Measurements from ENCODE around the gene RIT2.

The RIT2 gene

GRCh38 chr18:42976869-42977590 lies 138.5 kb downstream of the RIT2 start:
- Histone ChIP-seq H3K36me3 (ENCODE audit: insufficient read depth, low read length) (no peaks in the 10 kb centered on the region), H3K9me3 (ENCODE audit: low read length) (no peaks in the 10 kb centered on the region), H4K20me1 (ENCODE audit: insufficient read depth, low read length) (no peaks in the 10 kb centered on the region), H3F3A (ENCODE audit: insufficient read depth, low read length) (no peaks in the 10 kb centered on the region), H2AFZ (ENCODE audit: low read length) (no peak overlapping the region), H3K9me2 (ENCODE audit: low read depth, low read length) (no peaks in the 10 kb centered on the region), H3K27ac (ENCODE audit: low read depth, low read length, poor library complexity, severe bottlenecking) (no peak overlapping the region), H3K4me3 (ENCODE audit: low read depth, low read length, poor library complexity, severe bottlenecking) (no peak overlapping the region), H3K27me3 (ENCODE audit: insufficient read depth, low read length) (no peaks in the 10 kb centered on the region), H3K4me2 (ENCODE audit: low read length) (no peak overlapping the region), H3K9ac (ENCODE audit: low read length) (no peak overlapping the region), H3K79me2 (ENCODE audit: insufficient read depth, low read length) (no peaks in the 10 kb centered on the region), H3K4me1 (ENCODE audit: insufficient read depth, low read length, severe bottlenecking) (no peaks in the 10 kb centered on the region)
- TF ChIP-seq CTCF (IDR thresholded peaks at IDR 0.05; ENCODE audit: low read length) (no peak), EZH2 (IDR thresholded peaks at IDR 0.05; ENCODE audit: borderline replicate concordance, low read length) (no peak)

- Histone ChIP-seq H3K27ac (ENCODE audit: low read depth, low read length, poor library complexity, severe bottlenecking) (no peak overlapping the region), H3K9me2 (ENCODE audit: low read depth, low read length) (no peaks in the 10 kb centered on the region), H3K27me3 (ENCODE audit: insufficient read depth, low read length) (no peaks in the 10 kb centered on the region), H3K4me1 (ENCODE audit: insufficient read depth, low read length, severe bottlenecking) (no peaks in the 10 kb centered on the region), H3K36me3 (ENCODE audit: insufficient read depth, low read length) (no peaks in the 10 kb centered on the region), H2AFZ (ENCODE audit: low read length) (no peak overlapping the region), H3F3A (ENCODE audit: insufficient read depth, low read length) (no peaks in the 10 kb centered on the region), H3K4me3 (ENCODE audit: low read depth, low read length, poor library complexity, severe bottlenecking) (no peak overlapping the region), H3K4me2 (ENCODE audit: low read length) (no peak overlapping the region), H3K9ac (ENCODE audit: low read length) (no peak overlapping the region), H3K9me3 (ENCODE audit: low read length) (no peaks in the 10 kb centered on the region), H3K79me2 (ENCODE audit: insufficient read depth, low read length) (no peaks in the 10 kb centered on the region), H4K20me1 (ENCODE audit: insufficient read depth, low read length) (no peaks in the 10 kb centered on the region)
- TF ChIP-seq EZH2 (IDR thresholded peaks at IDR 0.05; ENCODE audit: borderline replicate concordance, low read length) (no peak), CTCF (IDR thresholded peaks at IDR 0.05; ENCODE audit: low read length) (no peak)
Measured at GRCh38 chr18:42969366-42969765, 146.1 kb downstream of the RIT2 start.

GRCh38 chr18:42961298-42961697 lies 154.2 kb downstream of the RIT2 start:
- H3K9me2 ChIP-seq (ENCODE audit: low read depth, low read length) = no peaks in the 10 kb centered on the region
- H3K36me3 ChIP-seq (ENCODE audit: insufficient read depth, low read length) = no peaks in the 10 kb centered on the region
- H3K4me3 ChIP-seq (ENCODE audit: low read depth, low read length, poor library complexity, severe bottlenecking) = no peak overlapping the region
- H3K9me3 ChIP-seq (ENCODE audit: low read length) = no peaks in the 10 kb centered on the region
- H3K79me2 ChIP-seq (ENCODE audit: insufficient read depth, low read length) = no peaks in the 10 kb centered on the region
- H3K4me2 ChIP-seq (ENCODE audit: low read length) = no peak overlapping the region
- H3K27ac ChIP-seq (ENCODE audit: low read depth, low read length, poor library complexity, severe bottlenecking) = no peak overlapping the region
- no peaks in the 10 kb centered on the region for H3F3A ChIP-seq (ENCODE audit: insufficient read depth, low read length)
- H3K4me1 ChIP-seq (ENCODE audit: insufficient read depth, low read length, severe bottlenecking) = no peaks in the 10 kb centered on the region
- no peaks in the 10 kb centered on the region for H4K20me1 ChIP-seq (ENCODE audit: insufficient read depth, low read length)
- H3K27me3 ChIP-seq (ENCODE audit: insufficient read depth, low read length) = no peaks in the 10 kb centered on the region
- H2AFZ ChIP-seq (ENCODE audit: low read length) = no peak overlapping the region
- no peak overlapping the region for H3K9ac ChIP-seq (ENCODE audit: low read length)
- TF ChIP-seq CTCF (IDR thresholded peaks at IDR 0.05; ENCODE audit: low read length) = no peak
- no peak for TF ChIP-seq EZH2 (IDR thresholded peaks at IDR 0.05; ENCODE audit: borderline replicate concordance, low read length)

Data from OCI-LY1 (cell line).